Renal pelvis (tissue), 4 donors: Measurements from ENCODE around the gene GALNT2. TPM values are rescaled to one million over a fixed set of nuclear protein-coding genes. Genes with fewer than 3 reads are reported as not detected.

Experiments
- DNase-seq: peaks from one replicate; pipeline ENCODE4 v3.0.0-alpha.2; 2013
- polyA plus RNA-seq, 3 donors: library from polyadenylated mRNA; unstranded; fragments of 120-200 nt; gene quantifications; one replicate each; pipeline ENCODE4 v1.2.1, GENCODE V29; 2013; ENCODE audit not compliant: insufficient read length in 3 of 3

The GALNT2 gene
- polyA plus RNA-seq, 3 donors, result 59.2 to 72.9 (median 65.4) TPM

GRCh38 chr1:230273141-230273710 is 206.2 kb downstream of the GALNT2 start:
- DNase-seq, result no peak

- DNase-seq, result no peak
Observed at GRCh38 chr1:230274254-230274653, 207.2 kb downstream of the GALNT2 start.

GRCh38 chr1:230276401-230276800 is 209.4 kb downstream of the GALNT2 start:
- DNase-seq, result no peak

- no peak for DNase-seq
Observed at GRCh38 chr1:230277201-230278025, 210.4 kb downstream of the GALNT2 start.

GRCh38 chr1:230278376-230278775 is 211.3 kb downstream of the GALNT2 start:
- DNase-seq, result no peak

GRCh38 chr1:230278871-230279582 is 212.0 kb downstream of the GALNT2 start:
- DNase-seq, result no peak

GRCh38 chr1:230279583-230279945 is 212.5 kb downstream of the GALNT2 start:
- no peak for DNase-seq

- DNase-seq, result no peak
Observed at GRCh38 chr1:230280054-230280795, 213.2 kb downstream of the GALNT2 start.

- no peak for DNase-seq
Observed at GRCh38 chr1:230280906-230281413, 213.9 kb downstream of the GALNT2 start.

- DNase-seq, result no peak
Observed at GRCh38 chr1:230281556-230281955, 214.5 kb downstream of the GALNT2 start.

- no peak for DNase-seq
Observed at GRCh38 chr1:230282157-230282556, 215.1 kb downstream of the GALNT2 start.

- no peak for DNase-seq
Observed at GRCh38 chr1:230283678-230284077, 216.6 kb downstream of the GALNT2 start.

- DNase-seq, result no peak
Observed at GRCh38 chr1:230284891-230285290, 217.9 kb downstream of the GALNT2 start.

- no peak for DNase-seq
Observed at GRCh38 chr1:230285351-230285750, 218.3 kb downstream of the GALNT2 start.

- no peak for DNase-seq
Observed at GRCh38 chr1:230286166-230286889, 219.3 kb downstream of the GALNT2 start.

GRCh38 chr1:230286890-230287269 is 219.8 kb downstream of the GALNT2 start:
- DNase-seq, result no peak

- DNase-seq, result no peak
Observed at GRCh38 chr1:230287674-230288315, 220.8 kb downstream of the GALNT2 start.

- DNase-seq, result no peak
Observed at GRCh38 chr1:230288641-230289349, 221.8 kb downstream of the GALNT2 start.

- DNase-seq, result no peak
Observed at GRCh38 chr1:230289350-230289644, 222.3 kb downstream of the GALNT2 start.
